ENCODE measurements around the gene PDSS2. TPM values are rescaled to one million over a fixed set of nuclear protein-coding genes. Genes with fewer than 3 reads are reported as not detected.
"Not testable (repeated sequence)": the region's sequence is repeated elsewhere in the genome, so short reads cannot be mapped to it uniquely, and the experiment has no call there.

The PDSS2 gene
- total RNA-seq, 1 experiment from 2014 or later: 14.8 TPM

- H3K4me3 Mint-ChIP-seq (ENCODE audit: low read depth, unreplicated experiment): no peak overlapping the region
- DNase-seq: no peak
- TF ChIP-seq, protein P1, sequence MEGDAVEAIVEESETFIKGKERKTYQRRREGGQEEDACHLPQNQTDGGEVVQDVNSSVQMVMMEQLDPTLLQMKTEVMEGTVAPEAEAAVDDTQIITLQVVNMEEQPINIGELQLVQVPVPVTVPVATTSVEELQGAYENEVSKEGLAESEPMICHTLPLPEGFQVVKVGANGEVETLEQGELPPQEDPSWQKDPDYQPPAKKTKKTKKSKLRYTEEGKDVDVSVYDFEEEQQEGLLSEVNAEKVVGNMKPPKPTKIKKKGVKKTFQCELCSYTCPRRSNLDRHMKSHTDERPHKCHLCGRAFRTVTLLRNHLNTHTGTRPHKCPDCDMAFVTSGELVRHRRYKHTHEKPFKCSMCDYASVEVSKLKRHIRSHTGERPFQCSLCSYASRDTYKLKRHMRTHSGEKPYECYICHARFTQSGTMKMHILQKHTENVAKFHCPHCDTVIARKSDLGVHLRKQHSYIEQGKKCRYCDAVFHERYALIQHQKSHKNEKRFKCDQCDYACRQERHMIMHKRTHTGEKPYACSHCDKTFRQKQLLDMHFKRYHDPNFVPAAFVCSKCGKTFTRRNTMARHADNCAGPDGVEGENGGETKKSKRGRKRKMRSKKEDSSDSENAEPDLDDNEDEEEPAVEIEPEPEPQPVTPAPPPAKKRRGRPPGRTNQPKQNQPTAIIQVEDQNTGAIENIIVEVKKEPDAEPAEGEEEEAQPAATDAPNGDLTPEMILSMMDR (IDR thresholded peaks at IDR 0.05; ENCODE audit: unreplicated experiment): no peak
- intact Hi-C loops (cut with micrococcal nuclease; ENCODE audit: unreplicated experiment): no loop called here
- H3K9me3 Mint-ChIP-seq (ENCODE audit: low read depth, unreplicated experiment): peaks cover 3% of the 10 kb centered on the region
- BruUV-seq (replicated peaks): no TSS peak
- H3K27ac Mint-ChIP-seq (ENCODE audit: unreplicated experiment): no peak overlapping the region
- no peaks in the 10 kb centered on the region for H3K27me3 Mint-ChIP-seq (ENCODE audit: unreplicated experiment)
- peaks cover 7% of the 10 kb centered on the region for H3K4me1 Mint-ChIP-seq (ENCODE audit: low read depth, unreplicated experiment)
- CTCF ChIA-PET: no interaction called here
- no peaks in the 10 kb centered on the region for H3K36me3 Mint-ChIP-seq (ENCODE audit: insufficient read depth, unreplicated experiment)
Measured at GRCh38 chr6:107173779-107174178, 285.6 kb downstream of the PDSS2 start.

DNA sequence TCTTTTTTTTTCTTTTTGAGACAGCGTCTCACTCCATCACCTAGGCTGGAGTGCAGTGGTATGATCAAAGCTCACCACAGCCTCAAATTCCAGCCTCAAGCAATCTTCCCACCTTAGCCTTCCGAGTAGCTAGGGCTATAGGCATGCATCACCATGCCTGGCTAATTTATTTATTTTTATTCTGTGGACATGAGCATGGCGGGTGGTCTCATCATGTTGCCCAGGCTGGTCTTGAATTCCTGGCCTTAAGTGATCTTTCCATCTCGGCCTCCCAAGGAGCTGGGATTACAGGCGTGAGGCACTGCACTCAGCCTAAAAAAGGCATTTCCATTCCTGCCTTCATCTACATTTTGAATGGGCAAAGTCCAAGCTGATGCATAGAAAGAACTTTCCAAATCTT is 287.9 kb downstream of the PDSS2 start:
- TF ChIP-seq, protein P1 (IDR thresholded peaks at IDR 0.05; ENCODE audit: unreplicated experiment): no peak
- Mint-ChIP-seq H3K27me3 (ENCODE audit: unreplicated experiment) (no peaks in the 10 kb centered on the region), H3K27ac (ENCODE audit: unreplicated experiment) (no peak overlapping the region), H3K36me3 (ENCODE audit: insufficient read depth, unreplicated experiment) (no peaks in the 10 kb centered on the region), H3K4me1 (ENCODE audit: low read depth, unreplicated experiment) (peaks cover 7% of the 10 kb centered on the region), H3K4me3 (ENCODE audit: low read depth, unreplicated experiment) (no peak overlapping the region), H3K9me3 (ENCODE audit: low read depth, unreplicated experiment) (peaks cover 7% of the 10 kb centered on the region)
- intact Hi-C loops (cut with micrococcal nuclease; ENCODE audit: unreplicated experiment): no loop called here
- no TSS peak for BruUV-seq (replicated peaks)
- DNase-seq: no peak
- CTCF ChIA-PET: no interaction called here

- not testable (repeated sequence) for BruUV-seq (replicated peaks); H3K36me3 Mint-ChIP-seq (ENCODE audit: insufficient read depth, unreplicated experiment); H3K4me1 Mint-ChIP-seq (ENCODE audit: low read depth, unreplicated experiment)
Measured at GRCh38 chr6:107164299-107164698, 295.1 kb downstream of the PDSS2 start.

GRCh38 chr6:107161521-107161920 is 297.8 kb downstream of the PDSS2 start:
- no TSS peak for BruUV-seq (replicated peaks)
- H3K27ac Mint-ChIP-seq (ENCODE audit: unreplicated experiment): no peak overlapping the region
- intact Hi-C loops (cut with micrococcal nuclease; ENCODE audit: unreplicated experiment): no loop called here

More at GRCh38 chr6:107164299-107164698, 295.1 kb downstream of the PDSS2 start:
- intact Hi-C loops (cut with micrococcal nuclease; ENCODE audit: unreplicated experiment); CTCF ChIA-PET; H3K9me3 Mint-ChIP-seq (ENCODE audit: low read depth, unreplicated experiment); H3K27ac Mint-ChIP-seq (ENCODE audit: unreplicated experiment); H3K27me3 Mint-ChIP-seq (ENCODE audit: unreplicated experiment); H3K4me3 Mint-ChIP-seq (ENCODE audit: low read depth, unreplicated experiment); DNase-seq: not testable (repeated sequence)

GRCh38 chr6:107156617-107157016 is 302.7 kb downstream of the PDSS2 start:
- Mint-ChIP-seq H3K4me1 (ENCODE audit: low read depth, unreplicated experiment) (peaks cover 36% of the 10 kb centered on the region), H3K9me3 (ENCODE audit: low read depth, unreplicated experiment) (no peaks in the 10 kb centered on the region), H3K27me3 (ENCODE audit: unreplicated experiment) (no peaks in the 10 kb centered on the region), H3K36me3 (ENCODE audit: insufficient read depth, unreplicated experiment) (peaks cover 24% of the 10 kb centered on the region), H3K27ac (ENCODE audit: unreplicated experiment) (no peak overlapping the region), H3K4me3 (ENCODE audit: low read depth, unreplicated experiment) (no peak overlapping the region)
- intact Hi-C loops (cut with micrococcal nuclease; ENCODE audit: unreplicated experiment): loop anchor here (10.0 kb wide), 1 partner anchor 508 kb away; no protein-coding TSS in a partner anchor
- DNase-seq: no peak
- TF ChIP-seq, protein P1 (IDR thresholded peaks at IDR 0.05; ENCODE audit: unreplicated experiment): no peak
- BruUV-seq (replicated peaks): no TSS peak
- CTCF ChIA-PET: interaction anchor here (0.7 kb wide), 1 partner anchor 303 kb away, joined by 5 read pairs; the partner anchor contains the start of gene PDSS2

More at GRCh38 chr6:107161521-107161920, 297.8 kb downstream of the PDSS2 start:
- DNase-seq: no peak
- Mint-ChIP-seq H3K4me3 (ENCODE audit: low read depth, unreplicated experiment) (no peak overlapping the region), H3K4me1 (ENCODE audit: low read depth, unreplicated experiment) (peaks cover 16% of the 10 kb centered on the region), H3K27me3 (ENCODE audit: unreplicated experiment) (no peaks in the 10 kb centered on the region), H3K9me3 (ENCODE audit: low read depth, unreplicated experiment) (no peaks in the 10 kb centered on the region), H3K36me3 (ENCODE audit: insufficient read depth, unreplicated experiment) (peaks cover 5% of the 10 kb centered on the region)
- CTCF ChIA-PET: no interaction called here
- TF ChIP-seq, protein P1 (IDR thresholded peaks at IDR 0.05; ENCODE audit: unreplicated experiment): no peak
